Fibroblast of villous mesenchyme (primary cell): ENCODE measurements around the gene CCDC152. TPM values are rescaled to one million over a fixed set of nuclear protein-coding genes. Genes with fewer than 3 reads are reported as not detected.
A peak's percentile ranks its signal among the peaks of the same experiment; 100 is the strongest.

ENCODE experiments used
- DNase-seq: peaks from one replicate; pipeline ENCODE4 v3.0.0-alpha.2; 2010; ENCODE audit warnings: low read depth
- H3K4me3 ChIP-seq: 2 replicates; pipeline ENCODE4 v1.5.1; 2011; ENCODE audit warnings: low read depth, mild to moderate bottlenecking, low read length
- CTCF ChIP-seq: IDR thresholded peaks from 2 replicates; pipeline ENCODE4 v1.5.1; 2012; ENCODE audit warnings: low read depth, mild to moderate bottlenecking, low read length; ENCODE audit not compliant: insufficient read depth
- total RNA-seq: library from RNA; depleted of rRNA; stranded (reverse); fragments of >200 nt; gene quantifications from 2 replicates; pipeline ENCODE4 v1.2.3, GENCODE V29; 2012

The CCDC152 gene
- total RNA-seq, 1 donor, result 0.86 TPM

- TF ChIP-seq CTCF, result no peak
- no peak for DNase-seq
- no peak overlapping the region for H3K4me3 ChIP-seq
These were observed 48.2 kb downstream of the CCDC152 start for GRCh38 chr5:42804717-42805339.

- no peak overlapping the region for H3K4me3 ChIP-seq
- no peak for DNase-seq
- TF ChIP-seq CTCF, result no peak
These were observed 49.5 kb downstream of the CCDC152 start for GRCh38 chr5:42806004-42806700.

- no peak overlapping the region for H3K4me3 ChIP-seq
- TF ChIP-seq CTCF, result no peak
- no peak for DNase-seq
These were observed 50.2 kb downstream of the CCDC152 start for GRCh38 chr5:42806701-42807262.

DNA sequence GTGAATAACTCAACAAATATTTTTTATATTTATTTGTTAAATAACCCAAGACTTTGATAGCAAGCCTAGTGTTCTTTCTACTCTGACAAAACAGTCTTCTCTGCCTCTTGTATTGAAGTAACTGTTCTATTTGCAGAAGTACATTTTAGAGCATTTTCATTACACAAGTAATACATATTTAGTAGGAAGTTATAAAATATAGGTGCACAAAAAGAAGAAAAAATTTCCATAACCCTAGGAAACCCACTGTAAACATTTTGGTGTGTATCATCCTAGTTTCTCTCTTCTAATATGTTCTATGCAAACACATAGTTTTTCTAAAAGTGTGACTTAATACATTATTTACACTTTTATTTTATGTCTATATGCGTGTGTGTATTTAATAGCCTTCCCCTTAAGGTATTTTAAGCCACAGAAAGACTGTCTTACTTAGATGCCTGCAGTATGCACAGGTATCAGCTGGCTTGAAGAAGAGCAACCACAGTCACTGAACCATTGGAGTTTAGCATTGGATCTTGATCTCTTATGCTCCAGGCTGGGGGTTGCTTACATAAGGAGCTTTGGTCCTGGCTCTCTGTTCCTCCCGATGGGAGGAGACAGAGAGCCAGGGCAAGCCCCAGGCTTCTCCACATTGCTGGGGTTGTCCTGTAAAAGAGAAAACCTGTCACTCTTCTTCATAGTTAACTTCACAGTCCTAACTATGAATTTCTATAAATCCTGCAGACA, 51.3 kb downstream of the CCDC152 start:
- no peak for DNase-seq
- no peak overlapping the region for H3K4me3 ChIP-seq
- no peak for TF ChIP-seq CTCF

- no peak for TF ChIP-seq CTCF
- H3K4me3 ChIP-seq, result no peak overlapping the region
- no peak for DNase-seq
These were observed 52.4 kb downstream of the CCDC152 start for GRCh38 chr5:42808888-42809611.

- no peak for DNase-seq
- TF ChIP-seq CTCF, result no peak
- H3K4me3 ChIP-seq, result peak overlapping the region; percentile 46
These were observed 54.4 kb downstream of the CCDC152 start for GRCh38 chr5:42810834-42811590.
